Medulla oblongata (tissue), 1 donor: ENCODE data around the gene HSD17B1.
"Not testable (repeated sequence)": the region's sequence is repeated elsewhere in the genome, so short reads cannot be mapped to it uniquely, and the experiment has no call there.

Experiments used
- DNase-seq: peaks from one replicate; pipeline ENCODE4 v3.0.0-alpha.2; 2015; ENCODE audit errors: extremely low spot score

Gene HSD17B1

GRCh38 chr17:42547698-42548069 is 5.0 kb upstream of the HSD17B1 start:
- DNase-seq = no peak

DNA sequence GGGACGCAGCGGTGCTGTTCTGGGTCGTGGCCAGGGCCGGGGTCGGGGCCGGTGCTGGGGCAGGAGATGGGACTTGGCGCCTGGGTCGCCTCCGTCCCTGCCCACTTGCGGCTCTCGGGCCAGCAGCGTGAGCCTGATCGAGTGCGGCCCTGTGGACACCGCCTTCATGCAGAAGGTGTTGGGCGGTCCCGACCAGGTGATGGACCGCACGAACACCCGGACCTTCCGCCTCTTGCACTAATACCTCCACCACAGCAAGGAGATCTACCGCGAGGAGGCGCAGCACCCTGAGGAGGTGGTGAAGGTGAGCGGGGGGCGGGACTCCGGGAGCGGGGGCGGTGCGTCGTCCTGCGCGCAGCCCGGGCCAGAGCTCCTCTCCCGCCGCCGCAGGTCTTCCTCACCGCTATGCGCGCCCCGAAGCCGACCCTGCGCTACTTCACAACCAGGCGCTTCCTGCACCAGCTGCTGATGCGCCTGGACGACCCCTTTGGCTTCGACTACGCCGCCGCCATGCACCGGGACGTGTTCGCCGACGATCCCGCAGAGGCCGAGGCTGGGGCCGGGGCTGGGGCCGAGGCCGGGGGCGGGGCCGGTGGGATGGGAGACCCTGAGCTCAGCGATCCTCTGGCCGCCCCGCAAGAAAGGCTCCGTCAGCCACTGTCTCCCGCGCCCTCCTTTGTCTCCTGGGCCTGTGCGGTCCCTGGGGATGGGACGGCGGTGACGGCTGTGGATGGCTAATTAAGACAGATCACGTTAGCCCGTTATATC is 4.5 kb upstream of the HSD17B1 start:
- no peak for DNase-seq

- no peak for DNase-seq
These were observed 3.5 kb upstream of the HSD17B1 start for GRCh38 chr17:42548993-42549755.

GRCh38 chr17:42553161-42553818 is 567 bp downstream of the HSD17B1 start:
- DNase-seq = no peak

- DNase-seq = no peak
These were observed 1.1 kb downstream of the HSD17B1 start for GRCh38 chr17:42553866-42554249.

- peak; percentile 84 for DNase-seq
These were observed 1.8 kb downstream of the HSD17B1 start for GRCh38 chr17:42554250-42555121.

DNA sequence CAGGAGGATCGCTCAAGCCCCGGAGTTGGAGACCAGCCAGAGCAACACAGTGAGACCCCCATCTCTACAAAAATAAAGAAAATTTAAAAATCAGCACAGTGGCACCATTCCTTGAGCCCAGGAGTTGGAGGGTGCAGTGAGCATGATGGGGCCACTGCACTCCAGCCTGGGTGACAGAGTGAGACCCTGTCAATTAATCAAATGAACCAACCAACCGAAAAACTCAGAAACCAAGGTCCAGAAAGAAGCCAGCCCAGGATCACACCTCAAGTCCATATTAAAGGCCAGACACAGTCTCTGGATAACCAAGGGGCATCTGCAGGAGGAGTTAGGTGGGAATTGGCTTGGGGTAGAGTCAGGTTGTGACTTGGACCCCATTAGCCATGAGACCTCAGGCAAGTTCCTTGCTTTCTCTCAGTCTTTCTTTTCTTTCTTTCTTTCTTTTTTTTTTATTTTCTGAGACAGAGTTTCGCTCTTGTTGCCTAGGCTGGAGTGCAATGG is 2.4 kb downstream of the HSD17B1 start:
- DNase-seq = no peak

- DNase-seq = not testable (repeated sequence)
These were observed 3.4 kb downstream of the HSD17B1 start for GRCh38 chr17:42555961-42556617.

- no peak for DNase-seq
These were observed 6.4 kb downstream of the HSD17B1 start for GRCh38 chr17:42559075-42559474.

DNA sequence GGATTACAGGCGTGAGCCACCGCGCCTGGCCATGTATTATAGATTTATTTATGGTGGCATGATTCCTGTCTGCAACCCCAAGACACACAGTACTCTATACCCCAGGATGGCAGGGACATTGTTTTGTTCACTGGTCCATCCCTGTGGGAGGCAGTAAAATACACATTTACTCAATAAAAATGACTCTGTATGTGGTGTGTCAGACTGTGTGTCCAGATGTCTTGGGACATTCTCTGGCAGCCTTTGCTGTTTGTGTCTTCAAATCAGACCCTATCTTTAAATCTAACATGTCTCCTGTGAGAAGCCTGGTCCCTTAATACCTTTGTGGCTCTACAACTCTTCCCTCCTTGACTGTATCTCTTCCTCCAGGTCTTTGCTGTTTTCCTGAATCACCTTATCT is 7.5 kb downstream of the HSD17B1 start:
- no peak for DNase-seq

GRCh38 chr17:42561897-42562387 is 9.2 kb downstream of the HSD17B1 start, which contains the start of gene COASY:
COASY (plus strand) TSS chr17:42562148; CDS start chr17:42562623, 475 bp downstream.
- peak; percentile 98 for DNase-seq

- DNase-seq = no peak
These were observed 9.8 kb downstream of the HSD17B1 start for GRCh38 chr17:42562388-42563142.

DNA sequence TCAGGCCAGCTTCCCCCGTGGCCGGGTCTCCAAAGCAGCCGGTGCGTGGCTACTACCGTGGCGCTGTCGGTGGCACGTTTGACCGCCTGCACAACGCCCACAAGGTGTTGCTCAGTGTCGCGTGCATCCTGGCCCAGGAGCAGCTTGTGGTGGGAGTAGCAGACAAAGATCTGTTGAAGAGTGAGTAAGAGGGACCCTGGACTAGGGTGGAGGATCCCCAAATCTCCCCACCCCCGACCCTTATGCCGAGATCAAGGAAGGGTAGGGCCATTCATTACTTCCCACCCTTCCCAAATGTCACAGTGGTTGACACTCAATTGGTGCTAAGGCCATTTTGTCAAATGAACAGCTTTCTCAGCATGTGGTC is 10.4 kb downstream of the HSD17B1 start:
- DNase-seq = no peak

DNA sequence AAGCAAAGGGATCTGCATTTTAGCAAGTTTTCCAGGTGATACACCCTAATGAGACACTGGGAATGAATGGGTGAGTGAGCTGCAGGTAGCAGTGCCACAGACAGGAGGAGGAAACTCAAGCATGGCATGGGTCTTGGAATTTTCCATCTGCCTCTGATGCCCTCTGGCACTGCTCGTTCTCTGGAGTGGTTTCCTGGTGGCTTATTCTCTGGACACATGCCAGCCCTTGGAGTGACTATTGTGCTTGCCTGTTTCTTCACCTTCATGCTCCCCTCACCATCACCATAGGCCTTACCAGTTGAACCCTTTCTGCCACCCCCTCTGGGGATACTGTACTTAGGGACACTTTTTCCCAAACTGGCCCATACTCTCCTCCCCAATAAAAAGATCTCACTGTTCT is 10.8 kb downstream of the HSD17B1 start:
- DNase-seq = no peak

- no peak for DNase-seq
These were observed 11.2 kb downstream of the HSD17B1 start for GRCh38 chr17:42563950-42564349.

GRCh38 chr17:42564815-42565522 is 12.2 kb downstream of the HSD17B1 start:
- no peak for DNase-seq

GRCh38 chr17:42565523-42566214 is 12.9 kb downstream of the HSD17B1 start:
- DNase-seq = no peak

DNA sequence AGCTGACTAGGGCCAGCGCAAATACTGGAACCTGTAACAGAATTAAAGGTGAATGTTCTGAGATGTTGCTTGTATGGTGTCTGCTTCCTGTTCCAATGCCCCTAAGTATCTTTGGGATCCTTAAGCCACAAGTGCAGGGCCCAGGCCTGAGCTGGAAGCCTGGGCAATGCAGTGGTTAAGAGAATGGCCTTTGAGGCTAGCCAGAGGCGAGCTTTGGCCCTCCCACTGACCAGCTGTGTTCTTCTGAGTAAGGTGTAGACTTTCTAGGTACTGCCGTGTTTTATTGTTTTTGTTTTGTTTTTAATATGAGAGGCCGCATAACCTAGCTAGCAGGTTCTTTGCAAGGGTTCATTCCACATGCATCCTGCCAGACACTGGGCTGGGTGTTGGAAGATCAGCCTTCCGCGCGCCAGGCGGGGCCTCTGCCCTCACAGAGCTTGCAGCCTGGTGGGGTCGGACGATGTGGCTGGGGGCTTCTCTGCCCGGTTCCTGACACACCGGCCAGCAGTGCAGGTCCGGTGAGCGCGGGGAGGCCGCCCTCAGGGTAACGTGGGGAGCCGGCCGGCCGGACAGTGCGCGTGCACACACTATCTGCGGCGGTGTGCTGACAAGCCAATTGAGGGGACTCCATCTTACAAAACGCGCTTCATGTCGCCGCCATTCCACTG is 13.6 kb downstream of the HSD17B1 start:
- no peak for DNase-seq
